Epithelial cell of proximal tubule (primary cell): Measurements from ENCODE around the gene CD40. TPM values are rescaled to one million over a fixed set of nuclear protein-coding genes. Genes with fewer than 3 reads are reported as not detected.
A peak's percentile ranks its signal among the peaks of the same experiment; 100 is the strongest.
"Not testable (repeated sequence)": the region's sequence is repeated elsewhere in the genome, so short reads cannot be mapped to it uniquely, and the experiment has no call there.

Source experiments
- DNase-seq: peaks from one replicate; pipeline ENCODE4 v3.0.0-alpha.2; 2011; ENCODE audit warnings: low read depth
- H3K4me3 ChIP-seq: 2 replicates; pipeline ENCODE4 v1.5.1; 2011; ENCODE audit warnings: low read depth, mild to moderate bottlenecking, low read length
- CTCF ChIP-seq: conservative IDR thresholded peaks from 2 replicates; pipeline ENCODE4 v1.5.1; 2012; ENCODE audit warnings: low read depth, mild to moderate bottlenecking, low read length
- total RNA-seq: library from RNA; depleted of rRNA; stranded (reverse); fragments of >200 nt; gene quantifications from 2 replicates; pipeline ENCODE4 v1.2.3, GENCODE V29; 2015

CD40 gene
- total RNA-seq, 1 donor from 2014 or later = 74.7 TPM

- no peak for DNase-seq
- peak; percentile 32 for TF ChIP-seq CTCF
Observed at GRCh38 chr20:46093531-46093930, 24.6 kb upstream of the CD40 start.

GRCh38 chr20:46099491-46100287 lies 18.4 kb upstream of the CD40 start:
- H3K4me3 ChIP-seq = peak overlapping the region; percentile 41
- no peak for DNase-seq
- TF ChIP-seq CTCF = peak; percentile 22

More at GRCh38 chr20:46093531-46093930, 24.6 kb upstream of the CD40 start:
- H3K4me3 ChIP-seq = no peak overlapping the region

GRCh38 chr20:46100444-46100843 lies 17.7 kb upstream of the CD40 start:
- not testable (repeated sequence) for H3K4me3 ChIP-seq, DNase-seq

- no peak for DNase-seq
- TF ChIP-seq CTCF = no peak
- H3K4me3 ChIP-seq = no peak overlapping the region
Observed at GRCh38 chr20:46100988-46101387, 17.1 kb upstream of the CD40 start.

- no peak for TF ChIP-seq CTCF
- no peak for DNase-seq
- no peak overlapping the region for H3K4me3 ChIP-seq
Observed at GRCh38 chr20:46101957-46102356, 16.2 kb upstream of the CD40 start.

GRCh38 chr20:46102940-46103339 lies 15.2 kb upstream of the CD40 start:
- no peak for TF ChIP-seq CTCF
- H3K4me3 ChIP-seq = no peak overlapping the region
- DNase-seq = no peak

- no peak overlapping the region for H3K4me3 ChIP-seq
- DNase-seq = no peak
- TF ChIP-seq CTCF = no peak
Observed at GRCh38 chr20:46104262-46104661, 13.9 kb upstream of the CD40 start.
